ENCODE data around the gene GPATCH3.
"Not testable (repeated sequence)": the region's sequence is repeated elsewhere in the genome, so short reads cannot be mapped to it uniquely, and the experiment has no call there.

GPATCH3 gene

DNA sequence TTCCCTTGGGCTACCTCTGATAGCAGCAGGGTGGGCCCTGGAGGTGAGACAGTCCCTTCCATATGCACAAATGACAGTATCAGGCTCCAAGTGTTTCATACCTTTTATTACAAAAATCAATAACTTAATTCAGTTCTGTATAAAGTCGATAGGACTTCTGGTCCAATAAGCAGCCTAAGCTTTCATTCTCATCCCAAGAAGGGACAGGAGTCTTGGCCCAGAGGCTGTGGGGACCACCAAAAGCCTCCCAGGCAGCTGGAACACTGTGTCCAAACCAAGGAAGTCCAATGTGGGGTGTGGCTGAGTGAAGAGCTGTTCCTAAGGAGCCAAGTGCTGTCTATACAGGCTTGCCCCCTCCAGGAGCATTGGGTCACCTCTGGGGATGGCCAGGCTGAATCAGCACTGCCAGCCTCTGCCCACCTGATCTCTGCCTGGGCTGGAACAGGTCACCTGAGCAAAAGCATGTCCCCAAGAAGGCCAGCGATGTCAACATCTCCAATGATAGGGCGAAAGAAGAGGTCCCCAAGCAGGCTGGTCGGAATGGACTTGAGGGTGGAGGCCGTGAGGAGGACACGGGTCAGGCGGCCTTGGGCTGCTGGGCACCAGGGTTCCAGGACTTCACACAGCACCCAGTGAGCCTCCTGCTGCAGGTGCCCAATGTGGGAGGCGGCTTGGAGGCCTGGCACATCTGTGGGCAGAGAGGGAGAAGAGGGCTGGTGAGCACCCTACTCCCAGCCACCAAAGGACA lies 11.3 kb upstream of the GPATCH3 start:
- DNase-seq: no peak

DNA sequence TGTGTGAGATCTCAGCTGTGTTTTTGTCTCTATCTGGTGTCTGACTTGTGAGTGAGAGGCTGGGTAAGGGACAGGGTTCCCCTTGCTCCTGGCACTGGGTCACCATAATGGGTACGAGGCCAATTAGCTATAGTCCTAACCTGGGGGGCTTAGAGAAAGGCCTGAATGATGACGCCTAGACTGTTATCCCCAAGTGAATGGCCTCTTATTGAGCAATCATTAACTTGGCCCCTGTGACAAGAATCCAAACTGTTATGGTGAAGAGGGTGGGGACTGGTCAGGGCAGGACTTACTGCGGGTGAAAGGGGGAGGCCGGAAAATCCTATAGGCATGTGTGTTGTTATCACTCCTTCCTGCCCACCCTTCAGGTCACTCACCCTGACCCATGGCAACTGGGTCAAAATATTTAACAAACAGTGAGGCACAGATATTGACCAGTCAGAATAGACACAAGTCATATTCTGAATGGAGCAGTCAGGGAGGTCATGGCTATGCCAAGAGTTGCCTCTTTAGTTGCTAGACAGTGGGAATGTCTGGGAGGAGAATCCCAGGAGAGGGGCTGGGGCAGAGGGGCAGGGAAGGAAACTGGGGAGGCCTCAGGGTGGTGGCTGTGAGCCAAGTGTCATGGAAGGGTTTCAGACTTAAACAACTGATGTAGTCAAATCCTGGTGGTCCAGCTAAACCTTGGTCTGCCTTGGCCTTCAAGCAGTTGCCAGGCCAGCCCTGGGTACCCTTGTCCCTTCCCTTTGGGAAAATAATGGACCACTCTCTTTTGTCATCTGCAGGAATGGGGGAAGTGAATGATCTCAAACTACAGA lies 10.3 kb upstream of the GPATCH3 start:
- DNase-seq: no peak

DNA sequence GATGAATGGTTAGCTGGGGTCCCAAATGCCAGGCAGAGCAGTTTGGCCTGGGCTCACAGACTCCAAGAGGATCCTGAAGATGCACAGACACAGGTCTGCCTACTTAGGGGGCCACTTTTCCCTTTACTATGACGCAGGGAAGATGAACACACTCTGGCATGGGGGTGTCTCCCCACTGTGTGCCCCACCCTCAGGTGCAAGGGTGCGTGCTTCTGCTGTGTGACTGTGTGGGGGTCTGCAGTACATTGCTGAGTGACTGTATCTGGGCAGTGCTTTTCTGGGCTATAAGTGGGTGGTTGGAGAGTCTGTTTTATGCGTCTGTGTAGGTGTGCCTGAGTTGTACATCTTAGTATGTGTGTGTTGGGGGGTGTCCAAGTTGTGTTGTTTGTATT lies 9.7 kb upstream of the GPATCH3 start:
- DNase-seq: no peak

DNA sequence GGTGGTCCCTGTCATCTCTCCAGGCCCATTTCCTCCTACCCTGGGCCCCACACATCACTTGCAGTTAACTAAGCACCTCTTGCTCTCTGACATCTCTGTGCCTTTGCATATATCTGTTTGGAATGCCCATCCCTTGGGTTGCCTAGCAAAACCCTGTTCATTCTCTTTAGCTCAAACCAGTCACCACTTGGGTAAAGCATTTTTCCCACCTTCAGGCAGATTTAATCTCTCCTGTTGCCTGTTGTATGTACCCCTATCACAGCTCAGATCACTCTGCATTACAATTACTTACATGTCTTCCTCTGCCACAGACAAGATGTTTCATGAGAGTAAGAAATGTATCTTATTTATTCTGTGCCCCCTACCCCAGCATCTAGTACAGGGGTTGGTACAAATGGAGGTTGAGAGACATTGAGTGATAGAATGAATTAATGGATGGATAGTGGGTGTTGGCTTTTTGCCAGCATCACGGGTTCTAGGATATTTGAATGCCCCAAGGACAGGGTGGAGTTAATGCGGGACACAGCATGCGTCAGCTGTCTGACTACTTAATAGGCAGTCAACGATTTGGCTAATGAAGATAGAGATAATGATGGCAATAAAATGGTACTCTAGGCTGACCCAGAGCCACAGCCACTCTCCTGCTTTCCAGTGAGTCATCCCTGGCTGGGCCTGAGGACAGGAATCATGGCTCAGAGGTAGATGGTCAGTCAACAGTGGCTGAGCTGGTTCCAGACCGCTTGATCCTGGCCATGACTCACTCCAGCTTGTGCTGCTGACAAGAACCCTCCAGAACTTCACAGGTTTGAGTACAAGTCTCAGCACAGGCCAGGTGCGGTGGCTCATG lies 7.0 kb upstream of the GPATCH3 start:
- DNase-seq: no peak

DNA sequence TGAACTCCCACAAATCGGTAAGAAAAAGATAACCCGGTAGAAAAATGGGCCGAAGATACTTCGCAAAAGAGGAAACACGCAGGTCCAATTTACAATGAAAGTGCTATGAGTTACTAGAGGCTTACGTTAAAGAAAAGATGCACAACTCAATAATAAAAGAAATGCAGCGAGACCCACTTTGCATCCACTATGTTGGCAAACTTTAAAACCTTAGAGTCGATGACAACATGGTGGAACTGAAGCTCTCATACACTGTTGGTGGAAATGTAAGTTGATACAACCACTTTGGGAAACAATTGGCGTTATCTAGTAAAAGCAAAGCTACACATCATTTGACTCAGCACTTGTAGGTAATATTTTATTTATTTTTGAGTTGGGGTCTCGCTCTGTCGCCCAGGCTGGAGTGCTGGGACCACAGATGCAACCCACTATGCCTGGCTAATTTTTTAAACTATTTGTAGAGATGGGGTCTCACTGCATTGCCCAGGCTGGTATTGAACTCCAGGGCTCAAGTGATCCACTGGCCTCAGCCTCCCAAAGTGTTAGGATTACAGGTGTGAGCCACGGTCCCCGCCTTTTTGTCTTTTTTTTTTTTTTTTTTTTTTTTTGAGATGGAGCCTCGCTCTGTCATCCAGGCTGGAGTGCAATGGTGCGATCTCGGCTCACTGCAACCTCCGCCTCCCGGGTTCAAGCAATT lies 696 bp upstream of the GPATCH3 start:
- no peak for DNase-seq

DNA sequence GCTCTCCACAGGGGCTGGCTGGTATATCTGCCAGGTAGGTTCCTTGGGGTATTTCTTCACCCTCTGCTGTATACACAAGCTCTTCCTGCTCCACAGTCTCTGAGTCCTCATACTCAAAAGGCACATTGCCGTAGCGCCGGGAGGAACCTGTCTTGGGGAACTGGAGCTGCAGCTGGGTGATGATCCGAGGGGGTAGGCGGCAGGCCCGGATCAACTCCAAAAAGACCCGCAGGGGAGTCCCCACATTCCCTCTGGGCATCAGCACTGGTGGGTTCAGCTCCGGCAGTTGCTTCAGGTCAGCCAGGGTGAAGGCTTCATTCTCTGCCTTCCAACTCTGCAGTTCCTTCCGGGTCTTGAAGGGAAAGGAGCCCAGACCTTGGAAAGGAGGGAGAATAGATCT lies 2.9 kb downstream of the GPATCH3 start:
- no peak for DNase-seq

DNA sequence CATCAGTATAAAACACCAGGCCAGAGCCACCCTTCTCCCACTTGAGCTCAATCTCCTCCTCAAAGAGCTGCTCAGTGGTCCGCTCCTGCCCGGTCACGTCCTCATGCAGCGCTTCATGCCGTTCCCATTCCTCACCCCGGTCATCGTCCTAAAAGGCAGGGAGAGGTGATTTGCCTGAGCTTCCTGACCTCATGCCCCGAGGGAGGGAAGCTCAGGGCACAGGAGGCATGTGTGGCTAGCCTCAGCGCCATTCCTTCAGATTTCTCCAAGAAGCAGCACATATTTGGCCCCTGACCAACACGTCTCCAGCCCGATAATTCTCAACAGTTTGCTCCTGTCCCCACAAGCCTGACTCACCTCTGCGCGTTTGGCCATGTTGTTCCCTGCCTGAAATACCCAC lies 6.0 kb downstream of the GPATCH3 start:
- no peak for DNase-seq

DNA sequence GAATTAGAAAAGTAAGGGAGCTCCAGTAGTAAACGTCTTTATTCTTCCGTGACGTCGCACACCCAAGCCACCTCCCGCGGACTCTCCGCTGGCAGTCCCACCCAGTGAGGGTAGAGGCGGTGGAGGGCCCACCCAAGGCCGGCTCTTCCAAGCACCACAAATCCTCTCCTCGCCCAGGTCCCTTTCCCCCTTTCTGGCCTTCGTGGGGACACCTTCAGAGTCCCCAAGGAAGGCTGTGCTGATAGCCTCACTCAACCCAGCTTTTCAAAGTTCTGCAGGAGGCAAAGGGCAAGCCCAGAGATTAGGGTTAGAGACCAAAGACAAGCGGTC lies 9.8 kb downstream of the GPATCH3 start:
- no peak for DNase-seq

DNA sequence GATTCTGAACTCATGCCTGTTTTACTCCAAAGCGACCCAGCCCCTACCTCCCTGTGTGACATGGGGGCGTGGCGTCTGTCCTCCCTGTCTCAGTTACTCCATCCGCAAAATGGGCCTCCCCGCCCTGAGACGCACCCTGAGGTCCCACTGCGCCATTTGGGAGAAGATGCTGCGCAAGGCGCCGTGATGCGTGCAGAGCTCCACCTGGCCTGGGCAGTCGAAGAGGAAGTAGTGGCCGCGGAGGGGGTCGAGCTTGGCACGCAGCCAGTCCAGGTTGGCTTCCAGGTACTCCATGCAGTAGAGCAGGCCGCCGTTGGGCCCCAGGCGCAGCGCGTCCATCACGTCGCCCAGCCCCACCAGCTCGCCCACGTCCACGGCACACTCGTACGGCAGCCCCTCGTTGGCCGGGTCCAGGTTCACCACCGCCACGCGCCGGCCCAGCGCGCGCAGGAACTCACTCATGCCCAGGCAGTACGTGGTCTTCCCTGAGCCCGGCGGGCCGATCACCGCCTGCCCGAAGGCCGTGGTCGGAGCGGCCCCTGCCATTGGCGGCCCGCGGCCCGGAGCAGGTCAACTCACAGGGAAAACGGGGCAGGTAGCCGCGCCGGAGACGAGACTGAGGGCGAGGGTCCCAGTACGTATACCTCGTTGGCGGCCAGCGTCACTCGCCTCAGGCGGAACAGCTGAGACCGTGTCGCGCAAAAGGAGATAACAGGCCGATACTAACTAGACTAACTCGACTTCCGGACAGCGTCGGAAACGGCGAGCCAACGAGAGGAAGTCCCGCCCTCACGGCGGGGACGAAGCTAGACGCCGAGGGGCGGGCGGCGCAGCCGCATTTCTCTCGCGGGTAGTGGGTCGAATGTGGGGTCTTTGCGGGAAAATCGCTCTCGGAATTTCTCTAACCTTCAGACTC lies 10.5 kb downstream of the GPATCH3 start, which contains the start of gene GPN2:
Gene GPN2, minus strand, starts transcription at position 733 of the 916 bp plus-strand sequence. Its CDS starts 187 bp downstream, at position 546.
- DNase-seq: peak; percentile 76

DNA sequence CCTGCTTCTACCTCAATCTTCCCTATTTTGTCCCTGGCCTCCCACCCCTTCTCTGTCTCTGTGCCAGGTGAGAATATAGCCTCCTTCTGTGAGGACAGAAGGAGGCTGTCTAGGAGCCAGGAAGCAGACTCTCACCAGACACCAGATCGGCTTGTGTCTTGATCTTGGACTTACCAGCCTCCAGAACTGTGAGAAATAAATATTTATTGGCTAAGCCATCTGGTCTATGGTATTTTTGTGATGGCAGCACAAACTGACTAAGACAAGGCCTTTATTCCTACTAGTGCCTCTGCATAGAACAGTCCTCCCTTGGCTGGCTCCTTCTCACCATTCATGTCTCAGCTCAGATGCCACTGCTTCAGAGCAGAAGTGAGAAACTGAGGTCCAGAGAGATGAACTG lies 12.0 kb downstream of the GPATCH3 start:
- no peak for DNase-seq

DNA sequence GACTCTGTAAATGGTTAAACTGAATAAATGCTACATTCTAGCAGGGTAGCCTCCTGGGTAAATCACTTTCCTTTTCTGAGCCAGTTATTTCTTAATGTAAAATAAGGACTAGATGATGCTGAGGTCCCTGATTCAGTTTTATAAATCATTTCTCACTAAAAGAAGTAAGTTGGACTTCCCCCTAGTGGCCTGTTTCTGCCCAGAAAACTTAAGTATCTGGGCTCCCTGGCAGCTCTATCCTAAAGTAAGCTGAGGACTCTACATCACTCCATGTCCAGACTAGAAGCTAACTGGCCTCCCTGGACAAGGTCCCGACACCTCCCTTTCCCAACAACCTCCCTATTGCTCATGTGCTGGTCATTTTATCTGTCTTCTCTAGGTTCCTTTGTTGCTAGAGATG lies 13.1 kb downstream of the GPATCH3 start:
- DNase-seq: no peak

DNA sequence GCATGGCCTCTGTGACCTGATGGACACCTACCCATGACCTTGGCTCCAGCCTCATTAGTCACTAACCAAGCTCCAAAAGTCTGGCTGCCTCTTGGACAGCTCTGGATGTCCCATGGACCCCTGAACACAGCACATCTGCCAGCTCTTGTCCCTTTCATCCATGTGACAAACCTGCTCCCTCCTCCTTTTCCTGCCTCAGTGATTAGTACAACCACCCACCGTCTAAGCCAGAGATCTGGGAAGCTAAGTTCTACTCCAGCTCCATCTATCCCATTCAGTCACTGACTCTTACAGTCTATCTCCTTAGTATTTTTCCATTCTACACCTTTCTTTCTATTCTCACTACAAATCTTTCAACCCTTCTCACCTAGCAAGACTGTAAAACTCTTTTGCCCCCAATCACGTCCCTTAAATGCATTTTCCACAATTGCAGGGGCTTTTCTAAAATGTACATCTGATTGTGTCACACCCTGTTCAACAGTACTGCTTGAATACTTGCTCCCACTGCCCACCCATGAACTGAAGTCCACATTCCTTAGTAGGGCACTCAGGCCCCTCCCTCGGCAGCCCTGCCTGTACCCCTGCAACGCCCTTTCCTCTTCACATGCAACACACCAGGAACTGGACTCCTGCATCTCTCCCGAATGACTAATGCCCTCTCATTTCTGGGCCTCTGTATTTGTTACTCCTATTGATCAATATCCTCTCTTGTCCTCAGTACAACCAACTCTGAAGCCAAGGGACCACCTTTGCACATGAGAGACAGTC lies 17.4 kb downstream of the GPATCH3 start:
- no peak for DNase-seq

DNA sequence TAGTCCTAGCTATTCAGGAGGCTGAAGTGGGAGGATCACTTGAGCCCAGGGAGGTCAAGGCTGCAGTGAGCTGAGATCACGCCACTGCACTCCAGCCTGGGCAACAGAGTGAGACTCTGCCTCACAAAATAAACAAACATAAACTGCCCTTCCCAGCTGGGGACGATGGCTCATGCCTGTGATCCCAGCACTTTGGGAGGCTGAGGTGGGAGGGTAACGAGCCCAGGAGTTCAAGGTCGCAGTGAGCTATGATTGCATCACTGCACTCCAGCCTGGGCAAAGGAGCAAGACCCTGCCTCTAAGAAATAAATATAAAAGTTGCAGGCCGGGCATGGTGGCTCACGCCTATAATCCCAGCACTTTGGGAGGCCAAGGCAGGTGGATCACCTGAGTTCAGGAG lies 18.7 kb downstream of the GPATCH3 start:
- not testable (repeated sequence) for DNase-seq

DNA sequence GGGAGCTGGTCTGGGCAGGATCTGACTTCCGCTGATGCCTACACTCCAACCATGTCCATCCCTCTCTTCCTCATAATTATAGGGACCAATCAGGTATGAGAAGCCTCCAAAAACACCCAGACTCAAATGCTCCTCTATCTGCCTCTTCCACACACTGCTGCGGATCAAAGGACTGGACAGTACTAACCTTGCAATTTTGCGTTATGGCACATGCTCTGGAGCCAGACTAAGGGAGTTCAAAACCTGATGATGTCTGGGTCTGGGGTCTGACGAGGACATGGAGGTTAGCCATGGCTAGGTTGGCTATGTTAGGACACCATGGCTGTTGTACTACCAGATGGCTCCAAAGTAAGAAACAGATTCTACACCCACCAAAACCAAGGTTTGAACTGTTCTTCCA lies 20.5 kb downstream of the GPATCH3 start:
- no peak for DNase-seq

DNA sequence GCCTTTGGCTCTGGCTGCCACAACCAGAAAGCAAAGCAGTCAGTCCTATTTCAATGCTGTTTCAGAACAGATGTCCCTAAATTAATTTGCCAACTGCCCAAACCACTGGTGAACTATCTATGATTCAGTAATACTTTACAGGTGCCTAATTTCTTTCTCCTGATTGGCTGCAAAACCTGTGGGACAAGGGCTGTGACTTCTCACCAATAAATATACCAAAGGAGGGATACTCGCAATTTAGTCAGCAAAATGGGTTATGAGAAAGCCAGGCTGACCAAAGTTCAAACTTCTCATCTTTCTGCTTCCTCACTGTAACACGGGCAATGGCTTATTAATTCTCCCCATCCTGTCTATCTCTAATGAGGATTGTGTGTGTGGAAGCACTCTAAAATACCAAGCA lies 22.9 kb downstream of the GPATCH3 start:
- DNase-seq: no peak

DNA sequence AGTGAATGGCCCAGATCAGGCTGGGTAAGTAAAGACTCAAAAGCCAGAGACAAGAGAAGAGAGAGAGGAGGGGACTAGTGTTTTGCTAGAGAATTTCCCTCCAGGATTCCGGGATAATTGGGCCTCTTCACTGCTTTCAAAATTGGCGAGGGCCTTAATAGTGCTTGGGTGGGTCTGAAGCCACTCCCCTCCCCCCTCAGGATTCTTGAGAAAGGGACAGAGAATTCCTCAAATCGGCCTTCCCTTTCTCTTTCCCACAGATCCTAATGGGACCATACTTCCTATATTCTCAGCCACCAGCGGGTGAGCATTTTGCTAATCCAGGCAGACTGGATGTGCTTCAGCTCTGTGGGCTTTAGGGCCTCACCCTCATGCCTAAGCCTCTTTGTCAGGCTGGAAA lies 25.4 kb downstream of the GPATCH3 start:
- no peak for DNase-seq

DNA sequence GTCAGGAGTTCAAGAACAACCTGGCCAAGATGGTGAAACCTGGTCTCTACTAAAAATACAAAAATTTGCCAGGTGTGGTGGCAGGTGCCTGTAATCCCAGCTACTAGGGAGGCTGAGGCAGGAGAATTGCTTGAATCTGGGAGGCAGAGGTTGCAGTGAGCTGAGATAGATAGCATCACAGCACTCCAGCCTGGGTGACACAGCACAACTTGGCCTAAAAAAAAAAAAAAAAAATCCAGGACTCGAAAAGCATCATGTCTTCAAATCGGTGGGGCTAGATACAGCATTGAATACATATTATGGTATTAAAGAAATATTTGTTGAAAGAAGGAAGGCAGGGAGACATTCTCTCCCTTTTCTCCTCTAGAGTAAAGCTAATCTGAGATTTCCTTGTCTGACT lies 27.2 kb downstream of the GPATCH3 start:
- DNase-seq: not testable (repeated sequence)

DNA sequence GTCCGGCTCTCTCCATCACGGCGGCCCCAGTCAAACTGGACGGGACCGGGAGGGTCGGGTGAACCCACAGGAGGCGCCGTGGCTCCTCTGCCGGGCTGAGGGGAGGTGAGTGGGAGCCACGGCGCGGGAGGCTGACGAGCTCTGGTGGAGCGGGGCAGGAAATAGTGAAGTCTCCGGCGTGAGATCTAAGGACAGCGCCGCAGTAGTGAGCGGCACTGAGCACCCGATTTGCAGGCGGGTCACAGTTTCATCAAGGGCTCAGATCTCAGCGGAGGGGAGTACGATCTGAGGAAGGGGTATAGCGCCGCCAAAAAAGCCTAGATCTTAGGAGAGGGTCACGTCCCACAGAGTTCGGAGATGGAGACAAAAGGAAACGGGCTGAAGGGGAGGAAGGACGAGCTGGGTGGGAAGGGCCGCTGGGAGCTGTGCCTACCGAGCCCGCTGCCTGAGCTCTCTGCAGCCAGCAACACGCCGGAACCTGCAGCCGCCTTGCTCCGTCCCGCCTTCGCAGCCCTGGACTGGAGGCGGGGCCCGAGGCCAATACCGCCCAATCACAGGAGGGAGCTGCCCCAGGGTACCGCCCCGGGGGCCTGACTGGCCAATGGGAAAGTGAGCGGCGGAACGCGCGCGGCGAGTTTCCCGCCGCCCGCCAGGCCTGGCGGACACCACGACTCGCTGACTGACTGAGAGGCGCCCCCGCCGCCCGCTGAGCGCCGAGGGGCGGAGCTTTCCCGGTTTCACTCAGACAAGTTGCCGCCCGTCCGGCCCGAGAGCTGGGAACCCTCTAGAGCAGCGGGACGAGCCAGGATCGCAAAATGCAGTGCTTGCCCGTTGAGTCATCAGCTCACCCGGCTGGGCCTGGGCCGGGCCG lies 35.4 kb downstream of the GPATCH3 start:
- peak; percentile 95 for DNase-seq

DNA sequence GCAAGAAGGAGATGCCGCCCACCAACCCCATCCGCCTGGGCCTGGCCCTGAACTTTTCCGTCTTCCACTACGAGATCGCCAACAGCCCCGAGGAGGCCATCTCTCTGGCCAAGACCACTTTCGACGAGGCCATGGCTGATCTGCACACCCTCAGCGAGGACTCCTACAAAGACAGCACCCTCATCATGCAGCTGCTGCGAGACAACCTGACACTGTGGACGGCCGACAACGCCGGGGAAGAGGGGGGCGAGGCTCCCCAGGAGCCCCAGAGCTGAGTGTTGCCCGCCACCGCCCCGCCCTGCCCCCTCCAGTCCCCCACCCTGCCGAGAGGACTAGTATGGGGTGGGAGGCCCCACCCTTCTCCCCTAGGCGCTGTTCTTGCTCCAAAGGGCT lies 36.6 kb downstream of the GPATCH3 start:
- DNase-seq: no peak

Data from NCI-H2171 (cell line).